Measurements from ENCODE around the gene BLMH. TPM values are rescaled to one million over a fixed set of nuclear protein-coding genes. Genes with fewer than 3 reads are reported as not detected.
A peak's percentile ranks its signal among the peaks of the same experiment; 100 is the strongest.

BLMH gene
- total and polyA plus RNA-seq, 10 of the 15 experiments (the other 5 are each of a cell fraction or from before 2014, with no cell fraction given) = 16.1 to 63.9 (median 54.0) TPM

GRCh38 chr17:30278032-30278431 lies 13.7 kb downstream of the BLMH start:
- H2AFZ ChIP-seq (ENCODE audit: control insufficient read depth, low read depth, low read length) = no peak overlapping the region
- no peaks in the 10 kb centered on the region for H3K27me3 ChIP-seq (replicated peaks in 1 of 2; ENCODE audit: control insufficient read depth in 2 of 2, insufficient read depth in 2 of 2, low read length in 1 of 2)
- ChIA-PET RAD21 (ENCODE audit: unreplicated experiment) (interaction anchor here (1.0 to 1.6 kb wide), 3 partner anchors 58 to 173 kb away, joined by 3 to 16 read pairs (median 5); no protein-coding TSS in a partner anchor), POLR2A (no interaction called here), SMC1A (ENCODE audit: uncharacterized antibody, unreplicated experiment) (interaction anchor here (0.9 to 1.9 kb wide), 4 partner anchors 57 to 173 kb away, joined by 4 to 8 read pairs (median 4); no protein-coding TSS in a partner anchor), CTCF (interaction anchor here (0.7 to 1.9 kb wide), 11 partner anchors 12 to 172 kb away, joined by 3 to 27 read pairs (median 4); no protein-coding TSS in a partner anchor)
- no TSS peak for BruUV-seq (replicated peaks)
- H3K79me2 ChIP-seq (ENCODE audit: control insufficient read depth, insufficient read depth, low read length) = no peaks in the 10 kb centered on the region
- peak; percentile 52; the same call in 2 of the 3 replicates for ATAC-seq
- no peaks in the 10 kb centered on the region for H4K20me1 ChIP-seq (ENCODE audit: control insufficient read depth, insufficient read depth)
- H3K4me3 ChIP-seq = no peak overlapping the region
- in situ Hi-C loops (cut with MboI) = no loop called here
- H3K9me3 ChIP-seq (replicated peaks; ENCODE audit: control insufficient read depth, insufficient read depth, low read length) = no peaks in the 10 kb centered on the region
- H3K27ac ChIP-seq (ENCODE audit: control insufficient read depth, insufficient read depth) = no peak overlapping the region
- DNase-seq (ENCODE audit: low read depth, low spot score) = no peak
- H3K36me3 ChIP-seq (ENCODE audit: control insufficient read depth in 2 of 2, insufficient read depth in 2 of 2, low read length in 1 of 2) = peaks cover 2 to 14% of the 10 kb centered on the region in 2 experiments
- H3K4me2 ChIP-seq (ENCODE audit: control insufficient read depth, insufficient read depth) = no peak overlapping the region
- TF ChIP-seq, protein P1, sequence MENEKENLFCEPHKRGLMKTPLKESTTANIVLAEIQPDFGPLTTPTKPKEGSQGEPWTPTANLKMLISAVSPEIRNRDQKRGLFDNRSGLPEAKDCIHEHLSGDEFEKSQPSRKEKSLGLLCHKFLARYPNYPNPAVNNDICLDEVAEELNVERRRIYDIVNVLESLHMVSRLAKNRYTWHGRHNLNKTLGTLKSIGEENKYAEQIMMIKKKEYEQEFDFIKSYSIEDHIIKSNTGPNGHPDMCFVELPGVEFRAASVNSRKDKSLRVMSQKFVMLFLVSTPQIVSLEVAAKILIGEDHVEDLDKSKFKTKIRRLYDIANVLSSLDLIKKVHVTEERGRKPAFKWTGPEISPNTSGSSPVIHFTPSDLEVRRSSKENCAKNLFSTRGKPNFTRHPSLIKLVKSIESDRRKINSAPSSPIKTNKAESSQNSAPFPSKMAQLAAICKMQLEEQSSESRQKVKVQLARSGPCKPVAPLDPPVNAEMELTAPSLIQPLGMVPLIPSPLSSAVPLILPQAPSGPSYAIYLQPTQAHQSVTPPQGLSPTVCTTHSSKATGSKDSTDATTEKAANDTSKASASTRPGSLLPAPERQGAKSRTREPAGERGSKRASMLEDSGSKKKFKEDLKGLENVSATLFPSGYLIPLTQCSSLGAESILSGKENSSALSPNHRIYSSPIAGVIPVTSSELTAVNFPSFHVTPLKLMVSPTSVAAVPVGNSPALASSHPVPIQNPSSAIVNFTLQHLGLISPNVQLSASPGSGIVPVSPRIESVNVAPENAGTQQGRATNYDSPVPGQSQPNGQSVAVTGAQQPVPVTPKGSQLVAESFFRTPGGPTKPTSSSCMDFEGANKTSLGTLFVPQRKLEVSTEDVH (IDR thresholded peaks at IDR 0.05; ENCODE audit: low read depth, partially characterized antibody) = no peak
- TF ChIP-seq SMC3 (IDR thresholded peaks at IDR 0.05; ENCODE audit: borderline replicate concordance, low read length) (peak; percentile 66; the same call in 1 of the 2 replicates), EGR1 (IDR thresholded peaks at IDR 0.05; ENCODE audit: borderline replicate concordance in 1 of 2, low read depth in 2 of 2, low read length in 2 of 2) (no peak), ZSCAN29 (IDR thresholded peaks at IDR 0.05) (no peak), CBFB (IDR thresholded peaks at IDR 0.05; ENCODE audit: low read depth) (no peak), RBBP5 (conservative IDR thresholded peaks at IDR 0.05) (no peak), BACH1 (IDR thresholded peaks at IDR 0.05; ENCODE audit: borderline replicate concordance) (no peak), RAD21 (IDR thresholded peaks at IDR 0.05; ENCODE audit: insufficient read depth, low read depth, low read length) (peak; percentile 69)
- TF ChIP-seq, protein P2, sequence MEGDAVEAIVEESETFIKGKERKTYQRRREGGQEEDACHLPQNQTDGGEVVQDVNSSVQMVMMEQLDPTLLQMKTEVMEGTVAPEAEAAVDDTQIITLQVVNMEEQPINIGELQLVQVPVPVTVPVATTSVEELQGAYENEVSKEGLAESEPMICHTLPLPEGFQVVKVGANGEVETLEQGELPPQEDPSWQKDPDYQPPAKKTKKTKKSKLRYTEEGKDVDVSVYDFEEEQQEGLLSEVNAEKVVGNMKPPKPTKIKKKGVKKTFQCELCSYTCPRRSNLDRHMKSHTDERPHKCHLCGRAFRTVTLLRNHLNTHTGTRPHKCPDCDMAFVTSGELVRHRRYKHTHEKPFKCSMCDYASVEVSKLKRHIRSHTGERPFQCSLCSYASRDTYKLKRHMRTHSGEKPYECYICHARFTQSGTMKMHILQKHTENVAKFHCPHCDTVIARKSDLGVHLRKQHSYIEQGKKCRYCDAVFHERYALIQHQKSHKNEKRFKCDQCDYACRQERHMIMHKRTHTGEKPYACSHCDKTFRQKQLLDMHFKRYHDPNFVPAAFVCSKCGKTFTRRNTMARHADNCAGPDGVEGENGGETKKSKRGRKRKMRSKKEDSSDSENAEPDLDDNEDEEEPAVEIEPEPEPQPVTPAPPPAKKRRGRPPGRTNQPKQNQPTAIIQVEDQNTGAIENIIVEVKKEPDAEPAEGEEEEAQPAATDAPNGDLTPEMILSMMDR (IDR thresholded peaks at IDR 0.05 in 2 of 3, conservative IDR thresholded peaks at IDR 0.05 in 1 of 3; ENCODE audit: control insufficient read depth in 2 of 3, extremely low read depth in 1 of 3, insufficient read depth in 1 of 3, low read depth in 3 of 3, low read length in 3 of 3) = peak; percentile 36 to 53 (median 38); a peak in 5 of 6 replicates
- TF ChIP-seq, protein P3, sequence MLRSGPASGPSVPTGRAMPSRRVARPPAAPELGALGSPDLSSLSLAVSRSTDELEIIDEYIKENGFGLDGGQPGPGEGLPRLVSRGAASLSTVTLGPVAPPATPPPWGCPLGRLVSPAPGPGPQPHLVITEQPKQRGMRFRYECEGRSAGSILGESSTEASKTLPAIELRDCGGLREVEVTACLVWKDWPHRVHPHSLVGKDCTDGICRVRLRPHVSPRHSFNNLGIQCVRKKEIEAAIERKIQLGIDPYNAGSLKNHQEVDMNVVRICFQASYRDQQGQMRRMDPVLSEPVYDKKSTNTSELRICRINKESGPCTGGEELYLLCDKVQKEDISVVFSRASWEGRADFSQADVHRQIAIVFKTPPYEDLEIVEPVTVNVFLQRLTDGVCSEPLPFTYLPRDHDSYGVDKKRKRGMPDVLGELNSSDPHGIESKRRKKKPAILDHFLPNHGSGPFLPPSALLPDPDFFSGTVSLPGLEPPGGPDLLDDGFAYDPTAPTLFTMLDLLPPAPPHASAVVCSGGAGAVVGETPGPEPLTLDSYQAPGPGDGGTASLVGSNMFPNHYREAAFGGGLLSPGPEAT (IDR thresholded peaks at IDR 0.05; ENCODE audit: low read depth) = no peak
- no peak for FAIRE-seq
- no peaks in the 10 kb centered on the region; the same call in 1 of the 2 replicates for H3K4me1 ChIP-seq (ENCODE audit: control insufficient read depth, insufficient read depth, low read length)
- no peak overlapping the region for H3K9ac ChIP-seq (ENCODE audit: control insufficient read depth, insufficient read depth, low read length)
- intact Hi-C loops (cut with micrococcal nuclease; ENCODE audit: unreplicated experiment) = loop anchor here (1.0 to 5.0 kb wide), 2 partner anchors 151 to 174 kb away; no protein-coding TSS in a partner anchor

Measured in GM12878 (cell line).